ENCODE results near the gene MUC6. TPM values are rescaled to one million over a fixed set of nuclear protein-coding genes. Genes with fewer than 3 reads are reported as not detected.

MUC6 gene
- polyA plus RNA-seq, 1 of the 3 experiments (the other 2 are of a cell fraction) = not detected

- H3K4me1 ChIP-seq (ENCODE audit: control insufficient read depth in 1 of 2, insufficient read depth in 2 of 2, low read depth in 1 of 2, low read length in 1 of 2) = no peaks in the 10 kb centered on the region
- H3F3A ChIP-seq (replicated peaks; ENCODE audit: insufficient read depth) = no peaks in the 10 kb centered on the region
- H3K27me3 ChIP-seq (ENCODE audit: insufficient read depth) = no peaks in the 10 kb centered on the region
- H3K4me2 ChIP-seq = no peak overlapping the region
- H3K79me2 ChIP-seq (ENCODE audit: insufficient read depth) = peaks cover 13% of the 10 kb centered on the region; the same call in 1 of the 2 replicates
- H3K4me3 ChIP-seq (ENCODE audit: low read depth in 2 of 2, low read length in 1 of 2) = no peak overlapping the region
- WGBS (ENCODE audit: low lambda C conversion rate) = 90% methylated on average over 14 of the region's 32 CpGs
- H3K9me2 ChIP-seq = no peaks in the 10 kb centered on the region
- H4K20me1 ChIP-seq (ENCODE audit: insufficient read depth) = no peaks in the 10 kb centered on the region
- no peak for TF ChIP-seq TCF12 (IDR thresholded peaks at IDR 0.05)
- no peak for TF ChIP-seq GABPA (IDR thresholded peaks at IDR 0.05; ENCODE audit: low read depth)
- no peak for TF ChIP-seq MAX (IDR thresholded peaks at IDR 0.05; ENCODE audit: low read depth)
- TF ChIP-seq IRF3 (IDR thresholded peaks at IDR 0.05; ENCODE audit: low read depth, low read length) = no peak
- no peak for TF ChIP-seq CTCF (IDR thresholded peaks at IDR 0.05)
- no peak for TF ChIP-seq FOSL2 (IDR thresholded peaks at IDR 0.05; ENCODE audit: borderline replicate concordance, low read depth)
- no peak for TF ChIP-seq PBX3 (IDR thresholded peaks at IDR 0.05)
- TF ChIP-seq CHD2 (IDR thresholded peaks at IDR 0.05; ENCODE audit: low read length, partially characterized antibody) = no peak
- TF ChIP-seq MXI1 (IDR thresholded peaks at IDR 0.05; ENCODE audit: low read depth, low read length) = no peak
- no peak for TF ChIP-seq NRF1 (IDR thresholded peaks at IDR 0.05; ENCODE audit: low read depth, low read length)
- no peak for TF ChIP-seq ZBTB33 (IDR thresholded peaks at IDR 0.05; ENCODE audit: borderline replicate concordance, low read depth)
- TF ChIP-seq EP300 (IDR thresholded peaks at IDR 0.05; ENCODE audit: borderline replicate concordance in 1 of 2, low read depth in 1 of 2, low read length in 1 of 2) = no peak
- TF ChIP-seq RCOR1 (IDR thresholded peaks at IDR 0.05; ENCODE audit: low read length) = no peak
- no peak for TF ChIP-seq SIN3A (IDR thresholded peaks at IDR 0.05; ENCODE audit: borderline replicate concordance, low read depth, low read length)
- TF ChIP-seq EZH2phosphoT487 (IDR thresholded peaks at IDR 0.05; ENCODE audit: borderline replicate concordance, low read depth) = no peak
- no peak overlapping the region for H3K27ac ChIP-seq (ENCODE audit: low read depth in 2 of 2, low read length in 1 of 2)
- POLR2A ChIA-PET = no interaction called here
- peaks cover 9 to 48% of the 10 kb centered on the region in 2 experiments for H3K36me3 ChIP-seq (replicated peaks in 1 of 2; ENCODE audit: control insufficient read depth in 1 of 2, insufficient read depth in 2 of 2, low read length in 1 of 2)
- DNase-seq = no peak
- H3K9me3 ChIP-seq = no peaks in the 10 kb centered on the region
- no peak overlapping the region for H2AFZ ChIP-seq (ENCODE audit: low read depth)
- H3K9ac ChIP-seq = no peak overlapping the region
- CTCF ChIA-PET = no interaction called here
Observed at GRCh38 chr11:1001617-1002405, 34.7 kb downstream of the MUC6 start.

Measured in SK-N-SH (cell line).